NT2/D1 (cell line): ENCODE data around the gene DNMT3L.
"Not testable (repeated sequence)": the region's sequence is repeated elsewhere in the genome, so short reads cannot be mapped to it uniquely, and the experiment has no call there.

Experiments used
- DNase-seq: peaks from one replicate; pipeline ENCODE4 v3.0.0-alpha.2; 2011; ENCODE audit warnings: low read depth, low spot score
- H3K27me3 ChIP-seq: 2 replicates; pipeline ENCODE4 v1.6.0; 2011; ENCODE audit warnings: mild to moderate bottlenecking; ENCODE audit not compliant: insufficient read length, insufficient read depth
- H3K36me3 ChIP-seq: 2 replicates; pipeline ENCODE4 v1.6.1; 2011; ENCODE audit warnings: mild to moderate bottlenecking, low read length, mixed read lengths; ENCODE audit not compliant: insufficient read depth, insufficient read length
- H3K4me1 ChIP-seq: 2 replicates; pipeline ENCODE4 v1.5.1; 2011; ENCODE audit not compliant: insufficient read depth, insufficient read length
- H3K4me3 ChIP-seq: 2 replicates; pipeline ENCODE4 v1.5.1; 2011; ENCODE audit warnings: low read depth; ENCODE audit not compliant: insufficient read length
- H3K9ac ChIP-seq: 2 replicates; pipeline ENCODE4 v1.6.0; 2011; ENCODE audit warnings: low read depth; ENCODE audit not compliant: insufficient read length
- H3K9me3 ChIP-seq: 2 replicates; pipeline ENCODE4 v1.5.1; 2011; ENCODE audit warnings: mild to moderate bottlenecking, low read length; ENCODE audit not compliant: insufficient read depth

DNMT3L gene

DNA sequence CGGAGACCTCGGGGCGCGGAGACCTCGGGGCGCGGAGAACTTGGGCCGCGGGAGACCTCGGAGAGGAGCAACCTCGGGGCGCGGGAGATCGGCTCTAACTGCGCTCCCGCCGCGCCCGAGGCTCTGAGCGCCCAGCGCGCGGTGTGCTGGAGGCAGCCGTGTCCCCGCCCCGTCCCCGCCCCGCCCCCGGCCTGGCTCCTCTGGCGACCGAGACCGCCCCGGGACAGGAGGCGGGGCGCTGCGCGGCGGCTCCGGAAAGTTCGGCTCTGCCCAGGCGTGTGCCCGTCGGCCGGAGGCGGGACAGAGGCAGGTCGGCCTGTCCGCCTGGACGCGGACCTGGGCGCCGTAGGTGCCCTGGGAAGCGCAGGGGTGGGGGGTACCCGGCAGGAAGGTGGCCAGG is 20.9 kb downstream of the DNMT3L start, which contains the start of gene ICOSLG:
ICOSLG (minus strand) TSS at position 102 of the 400 bp plus-strand sequence. CDS start 126 bp downstream, outside the sequence.
- not testable (repeated sequence) for H3K27me3 ChIP-seq, H3K9ac ChIP-seq, H3K4me1 ChIP-seq, H3K9me3 ChIP-seq, DNase-seq, H3K4me3 ChIP-seq, H3K36me3 ChIP-seq

DNA sequence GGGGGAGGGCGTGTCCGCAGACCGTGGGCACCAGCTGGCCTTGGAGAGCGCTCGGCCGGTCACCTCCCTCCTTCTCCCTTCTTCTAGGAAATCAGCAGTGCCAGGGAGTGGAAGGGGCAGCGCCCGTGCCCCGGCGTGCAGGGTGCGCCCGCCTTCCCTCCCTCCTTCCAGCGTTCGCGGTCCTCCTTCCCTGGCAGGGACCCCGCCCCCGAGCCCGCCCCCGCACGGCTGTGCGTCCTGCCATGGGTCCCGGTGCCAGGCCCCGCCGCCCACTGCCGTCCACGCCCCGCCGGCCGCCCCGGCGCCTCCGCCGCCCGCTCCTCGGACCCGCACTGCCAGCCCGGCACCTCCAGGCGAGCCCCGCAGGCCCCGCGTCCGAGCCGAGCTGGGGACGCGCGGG is 21.3 kb downstream of the DNMT3L start:
- not testable (repeated sequence) for H3K27me3 ChIP-seq, H3K4me1 ChIP-seq, H3K36me3 ChIP-seq, H3K4me3 ChIP-seq, DNase-seq, H3K9ac ChIP-seq, H3K9me3 ChIP-seq

DNA sequence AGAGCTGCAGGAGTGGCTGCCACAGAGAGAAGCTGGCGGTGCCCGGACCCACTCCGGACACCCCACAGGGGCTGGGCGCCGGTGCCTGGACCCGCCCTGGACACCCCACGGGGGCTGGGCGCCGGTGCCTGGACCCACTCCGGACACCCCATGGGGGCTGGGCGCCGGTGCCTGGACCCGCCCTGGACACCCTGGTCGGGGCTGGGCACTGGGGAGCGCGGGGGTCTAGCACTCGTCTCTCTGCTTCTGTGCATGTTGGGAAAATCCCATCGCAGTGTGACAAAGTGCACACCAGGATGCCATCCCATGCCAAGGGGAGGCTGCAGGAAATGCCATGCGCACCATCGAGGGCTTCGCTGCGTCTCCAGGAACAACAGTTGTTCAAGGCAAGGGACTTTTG is 32.1 kb downstream of the DNMT3L start:
- DNase-seq, H3K9ac ChIP-seq, H3K4me3 ChIP-seq, H3K36me3 ChIP-seq, H3K27me3 ChIP-seq, H3K9me3 ChIP-seq, H3K4me1 ChIP-seq: not testable (repeated sequence)

DNA sequence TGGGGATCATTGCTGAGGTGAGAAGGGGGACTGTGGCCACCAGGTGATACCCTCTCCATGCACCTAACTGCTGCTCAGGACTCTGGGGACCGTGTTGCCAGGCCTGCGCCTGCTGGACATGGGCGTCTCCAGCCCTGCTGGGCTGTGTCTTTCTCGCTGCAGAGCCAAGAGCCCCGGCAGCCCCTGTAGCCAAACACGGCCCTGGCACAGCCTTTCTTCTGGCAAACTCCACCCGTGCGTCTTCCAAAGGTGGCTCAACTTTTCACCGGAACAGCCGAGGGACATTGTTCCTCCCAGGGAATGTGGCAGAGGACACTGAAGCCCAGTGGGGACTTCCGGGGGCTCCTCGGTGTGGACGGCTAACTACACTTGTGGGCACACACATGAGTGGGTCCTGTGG is 33.6 kb downstream of the DNMT3L start:
- DNase-seq, H3K4me3 ChIP-seq, H3K36me3 ChIP-seq, H3K9me3 ChIP-seq, H3K4me1 ChIP-seq, H3K27me3 ChIP-seq, H3K9ac ChIP-seq: not testable (repeated sequence)

DNA sequence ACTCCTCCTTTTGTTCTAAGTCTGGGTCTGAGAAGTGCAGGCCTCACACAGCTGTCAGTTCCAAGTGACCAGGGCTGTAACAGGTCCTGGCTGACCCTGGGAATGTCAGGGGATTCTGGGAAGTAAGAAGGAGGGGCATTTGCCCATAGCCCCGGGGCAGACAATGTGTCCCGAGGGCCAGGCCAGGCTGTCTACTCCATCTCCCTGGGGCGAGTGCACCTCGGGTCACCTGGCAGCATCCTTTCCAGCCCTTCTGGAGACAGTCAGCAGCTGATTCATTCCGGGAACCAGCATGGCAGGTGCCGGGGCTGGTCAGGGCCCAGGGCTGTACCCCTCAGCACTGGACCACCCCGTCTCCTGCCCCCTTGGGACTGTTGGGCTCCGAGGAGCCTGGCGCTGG is 34.1 kb downstream of the DNMT3L start:
- H3K9ac ChIP-seq, H3K27me3 ChIP-seq, H3K4me1 ChIP-seq, DNase-seq, H3K9me3 ChIP-seq, H3K36me3 ChIP-seq, H3K4me3 ChIP-seq: not testable (repeated sequence)

DNA sequence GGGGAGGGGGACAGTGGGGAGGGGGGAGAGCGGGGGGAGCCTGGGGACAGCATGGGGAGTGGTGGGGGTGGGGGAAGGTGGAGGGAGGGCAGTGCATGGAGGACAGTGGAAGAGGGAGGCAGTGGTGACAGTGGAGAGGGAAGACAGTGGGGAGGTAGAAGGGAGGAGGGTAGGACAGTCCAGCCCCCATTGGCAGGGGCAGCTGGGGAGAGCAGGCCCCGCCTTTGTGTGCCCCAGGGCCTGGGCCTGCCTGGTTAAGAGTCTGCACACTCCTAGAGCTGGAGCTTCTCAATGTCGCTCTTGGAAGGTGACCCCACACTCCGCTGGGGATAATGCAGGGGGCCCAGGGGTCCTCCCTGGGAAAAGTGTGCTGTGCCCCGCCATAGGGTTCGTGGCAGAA is 36.1 kb downstream of the DNMT3L start:
- DNase-seq, H3K9me3 ChIP-seq, H3K36me3 ChIP-seq, H3K4me3 ChIP-seq, H3K27me3 ChIP-seq, H3K4me1 ChIP-seq, H3K9ac ChIP-seq: not testable (repeated sequence)

DNA sequence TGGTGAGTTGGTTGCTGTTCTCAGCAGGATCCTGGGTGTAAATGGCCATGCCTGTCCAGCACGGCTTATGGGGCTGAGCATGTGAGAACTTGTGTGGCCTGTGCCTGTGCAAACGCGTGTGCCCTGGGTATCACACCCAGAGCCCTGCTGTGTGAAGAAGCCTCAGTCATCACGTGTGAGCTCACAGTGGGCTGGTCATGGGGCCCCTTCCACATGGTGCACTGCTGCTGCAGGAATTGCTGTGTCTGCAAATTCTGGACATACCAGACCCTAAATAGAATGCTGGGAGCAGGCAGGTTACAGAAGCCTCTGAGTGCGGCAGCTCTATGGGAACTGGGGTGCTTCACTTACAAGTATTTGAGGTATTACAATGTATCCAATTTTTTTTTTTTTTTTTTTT is 38.4 kb downstream of the DNMT3L start:
- DNase-seq, H3K27me3 ChIP-seq, H3K9me3 ChIP-seq, H3K4me3 ChIP-seq, H3K36me3 ChIP-seq, H3K4me1 ChIP-seq, H3K9ac ChIP-seq: not testable (repeated sequence)

DNA sequence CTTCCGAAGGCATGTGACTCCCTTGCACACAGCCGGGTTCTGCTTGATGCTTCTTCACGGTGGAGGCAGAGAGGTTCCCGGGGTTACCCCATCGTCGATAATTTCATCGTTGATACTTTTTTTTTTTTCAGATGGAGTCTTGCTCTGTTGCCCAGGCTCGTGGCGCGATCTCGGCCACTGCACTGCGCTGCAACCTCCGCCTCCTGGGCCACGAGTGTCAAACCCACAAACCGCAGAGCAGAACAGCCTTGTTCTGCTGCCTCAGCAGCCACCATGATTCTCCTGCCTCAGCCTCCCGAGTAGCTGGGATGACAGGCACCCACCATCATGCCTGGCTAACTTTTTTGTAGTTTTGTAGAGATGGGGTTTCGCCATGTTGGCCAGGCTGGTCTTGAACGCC is 41.0 kb downstream of the DNMT3L start:
- DNase-seq: not testable (repeated sequence)

DNA sequence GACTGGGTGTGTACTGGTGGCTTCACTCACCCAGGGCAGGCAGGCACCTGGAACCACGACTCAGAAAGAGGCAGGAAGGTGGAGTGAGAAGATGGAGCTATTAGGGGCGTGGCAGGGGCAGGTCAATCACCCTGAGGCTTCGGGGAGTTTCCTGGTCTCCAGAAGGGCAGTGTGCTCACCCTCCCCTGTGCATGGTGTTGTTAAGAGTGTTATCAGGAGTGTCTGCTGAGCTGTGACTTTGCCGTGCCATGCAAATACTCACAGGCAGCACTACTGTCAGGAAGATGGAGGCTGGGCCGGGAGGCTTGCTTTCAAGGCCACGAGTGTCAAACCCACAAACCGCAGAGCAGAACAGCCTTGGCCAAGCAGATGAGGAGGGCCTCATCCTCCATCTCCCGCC is 43.2 kb downstream of the DNMT3L start:
- not testable (repeated sequence) for H3K9me3 ChIP-seq, H3K36me3 ChIP-seq, H3K4me3 ChIP-seq, H3K4me1 ChIP-seq, H3K27me3 ChIP-seq, H3K9ac ChIP-seq, DNase-seq

More for the DNA sequence above, 41.0 kb downstream of the DNMT3L start:
- not testable (repeated sequence) for H3K27me3 ChIP-seq, H3K4me3 ChIP-seq, H3K36me3 ChIP-seq, H3K4me1 ChIP-seq, H3K9me3 ChIP-seq, H3K9ac ChIP-seq

DNA sequence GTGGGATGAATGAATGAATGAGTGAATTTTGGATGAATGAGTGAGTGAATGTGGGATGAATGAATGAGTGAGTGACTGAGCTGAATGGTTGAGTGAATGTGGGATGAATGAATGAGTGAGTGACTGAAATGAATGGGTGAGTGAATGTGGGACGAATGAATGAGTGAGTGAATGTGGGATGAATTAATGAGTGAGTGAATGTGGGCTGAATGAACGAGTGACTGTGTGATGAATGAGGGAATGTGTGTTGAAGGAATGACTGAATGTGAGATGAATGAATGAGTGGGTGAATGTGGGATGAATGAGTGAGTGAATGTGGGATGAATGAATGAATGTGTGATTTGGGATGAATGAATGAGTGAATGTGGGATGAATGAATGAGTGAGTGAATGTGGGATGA is 49.7 kb downstream of the DNMT3L start:
- H3K4me1 ChIP-seq, H3K27me3 ChIP-seq, DNase-seq, H3K9ac ChIP-seq, H3K36me3 ChIP-seq, H3K4me3 ChIP-seq, H3K9me3 ChIP-seq: not testable (repeated sequence)

DNA sequence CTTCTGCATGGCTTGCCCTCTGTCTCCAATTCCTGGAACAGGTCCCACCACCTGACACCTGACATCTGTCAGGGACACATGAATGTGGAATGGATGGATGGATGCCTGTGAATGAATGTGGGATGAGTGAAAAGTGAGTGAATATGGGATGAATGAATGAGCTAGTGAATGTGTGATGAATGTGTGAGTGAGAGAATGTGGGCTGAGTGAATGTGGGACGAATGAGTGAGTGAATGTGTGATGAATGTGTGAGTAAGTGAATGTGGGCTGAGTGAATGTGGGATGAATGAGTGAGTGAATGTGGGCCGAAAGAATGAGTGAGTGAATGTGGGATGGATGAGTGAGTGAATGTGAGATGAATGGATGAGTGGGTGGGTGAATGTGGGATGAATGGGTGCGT is 50.1 kb downstream of the DNMT3L start:
- DNase-seq, H3K9me3 ChIP-seq, H3K9ac ChIP-seq, H3K4me3 ChIP-seq, H3K4me1 ChIP-seq, H3K27me3 ChIP-seq, H3K36me3 ChIP-seq: not testable (repeated sequence)

DNA sequence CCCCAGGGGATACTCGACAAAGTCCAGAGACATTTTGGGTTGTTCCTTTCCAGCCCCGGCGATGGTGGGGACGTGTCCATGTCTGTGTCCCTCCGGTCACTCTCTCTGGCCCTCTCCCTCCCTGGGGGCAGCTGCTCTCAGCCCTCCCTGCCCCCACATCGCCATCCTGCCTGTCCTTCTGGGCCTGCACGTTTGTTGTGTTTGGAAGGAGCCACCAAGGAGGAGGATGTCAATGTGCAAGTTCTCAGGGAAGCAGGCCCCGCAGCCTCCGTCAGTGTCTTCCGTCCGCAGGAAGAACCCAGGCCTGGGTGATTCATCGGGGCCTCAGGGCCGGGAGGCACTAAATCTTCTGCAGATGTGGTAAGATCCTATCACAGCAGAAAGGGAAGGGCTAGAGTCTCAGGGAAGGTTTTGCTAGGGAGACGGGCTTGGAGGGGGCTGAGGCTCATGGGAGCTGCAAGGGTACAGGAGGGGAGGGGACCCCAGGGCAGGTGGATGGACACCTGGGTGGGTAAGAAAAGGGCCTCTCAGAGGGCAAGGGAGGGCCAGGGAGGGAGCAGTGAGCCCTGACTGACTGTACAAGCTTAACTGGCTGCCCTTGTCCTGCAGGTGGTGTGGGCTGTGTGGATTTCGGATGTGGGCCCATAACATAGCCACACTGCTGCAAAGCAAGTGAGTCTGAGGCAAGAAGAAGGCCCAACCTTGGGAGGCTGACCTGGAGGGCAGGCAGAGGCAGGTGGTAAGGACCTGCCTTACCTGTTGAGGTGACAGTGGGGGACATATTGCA is 53.6 kb downstream of the DNMT3L start:
- not testable (repeated sequence) for H3K27me3 ChIP-seq, H3K4me3 ChIP-seq, H3K9ac ChIP-seq, H3K36me3 ChIP-seq, H3K9me3 ChIP-seq, H3K4me1 ChIP-seq, DNase-seq
